ENCODE results near the gene ITIH4.

The ITIH4 gene

GRCh38 chr3:52857864-52858263 lies 27.4 kb upstream of the ITIH4 start:
- TF ChIP-seq KLF7 (tag by site-specific recombination; IDR thresholded peaks at IDR 0.05; ENCODE audit: borderline replicate concordance) (no peak), ZNF548 (tag by site-specific recombination; IDR thresholded peaks at IDR 0.05) (peak; percentile 77)
- Histone ChIP-seq H3K4me1 (ENCODE audit: control insufficient read depth, insufficient read depth, low read length) (no peaks in the 10 kb centered on the region), H3K27ac (ENCODE audit: extremely low read depth, low read depth, low read length) (no peak overlapping the region), H3K4me3 (ENCODE audit: low read depth, low read length) (no peak overlapping the region), H3K36me3 (ENCODE audit: control insufficient read depth in 2 of 2, insufficient read depth in 1 of 2, low read length in 2 of 2) (no peaks in the 10 kb centered on the region), H3K9me3 (ENCODE audit: control insufficient read depth, insufficient read depth, low read depth, low read length) (no peaks in the 10 kb centered on the region)
- ChIA-PET CTCF (no interaction called here), POLR2A (no interaction called here)

GRCh38 chr3:52857133-52857532 lies 26.7 kb upstream of the ITIH4 start:
- ChIA-PET CTCF (no interaction called here), POLR2A (no interaction called here)
- Histone ChIP-seq H3K4me1 (ENCODE audit: control insufficient read depth, insufficient read depth, low read length) (no peaks in the 10 kb centered on the region), H3K36me3 (ENCODE audit: control insufficient read depth in 2 of 2, insufficient read depth in 1 of 2, low read length in 2 of 2) (peaks cover 0 to 4% of the 10 kb centered on the region in 2 experiments; a peak in 1 of 3 replicates), H3K27ac (ENCODE audit: extremely low read depth, low read depth, low read length) (no peak overlapping the region), H3K4me3 (ENCODE audit: low read depth, low read length) (no peak overlapping the region), H3K9me3 (ENCODE audit: control insufficient read depth, insufficient read depth, low read depth, low read length) (no peaks in the 10 kb centered on the region)
- no peak for TF ChIP-seq ZNF2 (tag by site-specific recombination; IDR thresholded peaks at IDR 0.05)
- TF ChIP-seq ZNF837 (tag by site-specific recombination; IDR thresholded peaks at IDR 0.05) = no peak
- no peak for TF ChIP-seq ZBTB20 (tag by site-specific recombination; IDR thresholded peaks at IDR 0.05)
- TF ChIP-seq KLF9 (tag by site-specific recombination; IDR thresholded peaks at IDR 0.05; ENCODE audit: low read depth) = no peak
- no peak for TF ChIP-seq OVOL3 (tag by site-specific recombination; IDR thresholded peaks at IDR 0.05)
- no peak for TF ChIP-seq GLIS1 (tag by site-specific recombination; IDR thresholded peaks at IDR 0.05)
- TF ChIP-seq ZNF155 (tag by site-specific recombination; IDR thresholded peaks at IDR 0.05) = no peak
- TF ChIP-seq ZNF560 (tag by site-specific recombination; IDR thresholded peaks at IDR 0.05; ENCODE audit: borderline replicate concordance) = no peak
- no peak for TF ChIP-seq ZNF585B (tag by site-specific recombination; IDR thresholded peaks at IDR 0.05)

- Histone ChIP-seq H3K36me3 (ENCODE audit: control insufficient read depth in 2 of 2, insufficient read depth in 1 of 2, low read length in 2 of 2) (peaks cover 0 to 8% of the 10 kb centered on the region in 2 experiments; a peak in 1 of 3 replicates), H3K27ac (ENCODE audit: extremely low read depth, low read depth, low read length) (no peak overlapping the region), H3K9me3 (ENCODE audit: control insufficient read depth, insufficient read depth, low read depth, low read length) (no peaks in the 10 kb centered on the region), H3K4me1 (ENCODE audit: control insufficient read depth, insufficient read depth, low read length) (no peaks in the 10 kb centered on the region), H3K4me3 (ENCODE audit: low read depth, low read length) (no peak overlapping the region)
- ChIA-PET POLR2A (no interaction called here), CTCF (no interaction called here)
- no peak for TF ChIP-seq ZNF518A (tag by site-specific recombination; conservative IDR thresholded peaks at IDR 0.05; ENCODE audit: low read depth)
- no peak for TF ChIP-seq ZNF26 (tag by site-specific recombination; IDR thresholded peaks at IDR 0.05)
- TF ChIP-seq ZNF354C (tag by site-specific recombination; IDR thresholded peaks at IDR 0.05; ENCODE audit: borderline replicate concordance, low read depth) = no peak
- no peak for TF ChIP-seq ZBTB6 (tag by site-specific recombination; IDR thresholded peaks at IDR 0.05)
- no peak for TF ChIP-seq ZNF654 (tag by site-specific recombination; IDR thresholded peaks at IDR 0.05; ENCODE audit: low read depth)
These were observed 26.2 kb upstream of the ITIH4 start for GRCh38 chr3:52856666-52857065.

Measured in HEK293 (cell line).